ENCODE data around the gene PHACTR1. TPM values are rescaled to one million over a fixed set of nuclear protein-coding genes. Genes with fewer than 3 reads are reported as not detected.

Gene PHACTR1
- total RNA-seq, 6 experiments from 2014 or later, result 0.20 to 3.5 (median 0.93) TPM

- TF ChIP-seq POLR2A (IDR thresholded peaks at IDR 0.05), result no peak
- TF ChIP-seq, protein P1, sequence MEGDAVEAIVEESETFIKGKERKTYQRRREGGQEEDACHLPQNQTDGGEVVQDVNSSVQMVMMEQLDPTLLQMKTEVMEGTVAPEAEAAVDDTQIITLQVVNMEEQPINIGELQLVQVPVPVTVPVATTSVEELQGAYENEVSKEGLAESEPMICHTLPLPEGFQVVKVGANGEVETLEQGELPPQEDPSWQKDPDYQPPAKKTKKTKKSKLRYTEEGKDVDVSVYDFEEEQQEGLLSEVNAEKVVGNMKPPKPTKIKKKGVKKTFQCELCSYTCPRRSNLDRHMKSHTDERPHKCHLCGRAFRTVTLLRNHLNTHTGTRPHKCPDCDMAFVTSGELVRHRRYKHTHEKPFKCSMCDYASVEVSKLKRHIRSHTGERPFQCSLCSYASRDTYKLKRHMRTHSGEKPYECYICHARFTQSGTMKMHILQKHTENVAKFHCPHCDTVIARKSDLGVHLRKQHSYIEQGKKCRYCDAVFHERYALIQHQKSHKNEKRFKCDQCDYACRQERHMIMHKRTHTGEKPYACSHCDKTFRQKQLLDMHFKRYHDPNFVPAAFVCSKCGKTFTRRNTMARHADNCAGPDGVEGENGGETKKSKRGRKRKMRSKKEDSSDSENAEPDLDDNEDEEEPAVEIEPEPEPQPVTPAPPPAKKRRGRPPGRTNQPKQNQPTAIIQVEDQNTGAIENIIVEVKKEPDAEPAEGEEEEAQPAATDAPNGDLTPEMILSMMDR (IDR thresholded peaks at IDR 0.05), result no peak
- intact Hi-C loops (cut with DNase I), result no loop called here
- DNase-seq (peak in 2 of 3 donors; percentile 57 to 64), ATAC-seq (peak in 3 of 4 donors; percentile 32 to 37 (median 34))
- 70% methylated on average over 18 of the region's 21 CpGs for WGBS (ENCODE audit: insufficient coverage, low coverage, low lambda C conversion rate, missing lambda C conversion rate)
- peaks cover 0 to 4% (median 0%) of the 10 kb centered on the region in 4 donors for H3K4me1 ChIP-seq
- no peaks in the 10 kb centered on the region for H3K27me3 ChIP-seq
- H3K36me3 ChIP-seq, result no peaks in the 10 kb centered on the region
- H3K27ac ChIP-seq, result no peak overlapping the region
- no peaks in the 10 kb centered on the region for H3K9me3 ChIP-seq
- no peak overlapping the region for H3K4me3 ChIP-seq
These were observed 557.6 kb downstream of the PHACTR1 start for GRCh38 chr6:13273931-13274706.

GRCh38 chr6:13274707-13275434, 558.3 kb downstream of the PHACTR1 start:
- H3K27me3 ChIP-seq, result no peaks in the 10 kb centered on the region
- H3K36me3 ChIP-seq, result no peaks in the 10 kb centered on the region
- H3K4me1 ChIP-seq, result no peaks in the 10 kb centered on the region
- WGBS (ENCODE audit: insufficient coverage, low coverage, low lambda C conversion rate, missing lambda C conversion rate), result 52% methylated on average over 4 of the region's 6 CpGs
- intact Hi-C loops (cut with DNase I), result no loop called here
- no peaks in the 10 kb centered on the region for H3K9me3 ChIP-seq
- ATAC-seq, result no peak
- TF ChIP-seq POLR2A (IDR thresholded peaks at IDR 0.05), result no peak
- TF ChIP-seq, protein P1 (IDR thresholded peaks at IDR 0.05), result no peak
- DNase-seq, result no peak
- H3K27ac ChIP-seq, result no peak overlapping the region
- H3K4me3 ChIP-seq, result no peak overlapping the region

- no peaks in the 10 kb centered on the region for H3K36me3 ChIP-seq
- H3K9me3 ChIP-seq, result no peaks in the 10 kb centered on the region
- 74% methylated on average over 5 of the region's 8 CpGs for WGBS (ENCODE audit: insufficient coverage, low coverage, low lambda C conversion rate, missing lambda C conversion rate)
These were observed 558.9 kb downstream of the PHACTR1 start for GRCh38 chr6:13275435-13275989.

DNA sequence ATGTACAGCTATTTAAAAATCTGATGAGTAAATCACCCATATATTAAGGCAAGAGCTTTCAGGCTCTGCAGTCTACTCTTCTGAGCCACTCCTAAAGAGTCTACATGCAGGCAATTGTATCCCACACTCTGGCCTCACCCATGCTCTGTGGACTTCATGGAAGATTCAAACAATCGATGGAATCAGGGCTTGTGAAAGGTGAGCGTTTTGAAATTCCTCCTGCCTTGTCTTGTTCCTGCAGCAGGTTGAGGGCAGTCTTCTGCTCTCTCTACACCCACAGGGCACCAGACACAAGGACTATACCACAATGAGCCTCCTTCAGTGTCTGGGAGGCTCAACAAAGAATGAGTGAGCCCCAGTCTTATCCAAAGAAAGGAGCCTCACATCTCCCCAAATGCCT, 560.7 kb downstream of the PHACTR1 start:
- ATAC-seq (no peak), DNase-seq (no peak)
- Histone ChIP-seq H3K9me3 (no peaks in the 10 kb centered on the region), H3K4me3 (no peak overlapping the region), H3K4me1 (no peaks in the 10 kb centered on the region), H3K36me3 (no peaks in the 10 kb centered on the region), H3K27me3 (no peaks in the 10 kb centered on the region), H3K27ac (no peak overlapping the region)
- 100% methylated on average over 2 of the region's 2 CpGs for WGBS (ENCODE audit: insufficient coverage, low coverage, low lambda C conversion rate, missing lambda C conversion rate)
- intact Hi-C loops (cut with DNase I), result no loop called here
- TF ChIP-seq, protein P1 (IDR thresholded peaks at IDR 0.05), result no peak
- no peak for TF ChIP-seq POLR2A (IDR thresholded peaks at IDR 0.05)

More at GRCh38 chr6:13275435-13275989, 558.9 kb downstream of the PHACTR1 start:
- TF ChIP-seq, protein P1 (IDR thresholded peaks at IDR 0.05), result no peak
- TF ChIP-seq POLR2A (IDR thresholded peaks at IDR 0.05), result no peak
- ATAC-seq (no peak), DNase-seq (no peak)
- no peak overlapping the region for H3K4me3 ChIP-seq
- H3K27me3 ChIP-seq, result no peaks in the 10 kb centered on the region
- intact Hi-C loops (cut with DNase I), result no loop called here
- no peak overlapping the region for H3K27ac ChIP-seq
- H3K4me1 ChIP-seq, result no peaks in the 10 kb centered on the region
